GM19468 (cell line): ENCODE data around the gene CR1L.
A peak's percentile ranks its signal among the peaks of the same experiment; 100 is the strongest.
"Not testable (repeated sequence)": the region's sequence is repeated elsewhere in the genome, so short reads cannot be mapped to it uniquely, and the experiment has no call there.

ENCODE experiments used
- ATAC-seq: cut with Tn5 transposase; IDR thresholded peaks from one replicate; pipeline ENCODE4 v1.9.1; 2021; ENCODE audit warnings: mild to moderate bottlenecking, moderate library complexity, moderate number of reproducible peaks; ENCODE audit not compliant: unreplicated experiment; ENCODE audit errors: extremely low read depth

Gene CR1L

DNA sequence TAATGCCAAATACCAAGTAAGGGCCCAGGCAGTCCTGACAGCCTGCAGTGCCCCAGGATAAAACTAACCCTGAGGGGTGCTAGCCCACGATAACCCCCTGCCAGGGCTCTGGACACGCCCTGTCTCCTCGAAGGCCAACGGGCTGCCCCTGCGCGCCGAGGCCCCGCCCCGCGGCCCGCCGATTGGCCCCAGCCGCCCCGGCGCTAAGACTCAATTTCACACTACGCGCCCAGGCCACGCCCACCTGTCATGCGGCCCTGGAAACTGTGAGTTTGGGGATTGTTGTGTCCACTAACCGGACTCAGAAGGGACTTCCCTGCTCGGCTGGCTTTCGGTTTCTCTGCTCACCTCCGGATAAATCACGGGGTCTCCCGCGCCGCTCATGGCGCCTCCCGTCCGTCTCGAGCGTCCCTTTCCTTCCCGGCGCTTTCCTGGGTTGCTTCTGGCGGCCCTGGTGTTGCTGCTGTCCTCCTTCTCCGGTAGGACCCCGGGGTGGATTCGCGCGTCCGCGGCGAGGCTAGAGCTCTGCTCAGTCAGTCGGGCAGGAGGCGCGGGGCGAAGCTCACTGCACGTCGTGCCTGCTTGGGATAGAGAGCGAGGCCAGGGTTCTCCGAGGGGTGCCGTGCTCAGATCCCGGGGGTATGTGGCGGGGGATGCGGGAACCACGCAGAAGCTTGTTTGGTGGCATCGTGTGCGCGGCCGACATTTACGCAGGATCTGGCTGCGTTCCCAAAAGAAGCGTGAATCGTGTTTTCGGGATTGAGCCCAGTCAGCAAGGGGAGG lies at the start of gene CR1L:
CR1L (plus strand) TSS at position 282 of the 783 bp plus-strand sequence; CDS start at position 383, 101 bp downstream.
- ATAC-seq = peak; percentile 86

DNA sequence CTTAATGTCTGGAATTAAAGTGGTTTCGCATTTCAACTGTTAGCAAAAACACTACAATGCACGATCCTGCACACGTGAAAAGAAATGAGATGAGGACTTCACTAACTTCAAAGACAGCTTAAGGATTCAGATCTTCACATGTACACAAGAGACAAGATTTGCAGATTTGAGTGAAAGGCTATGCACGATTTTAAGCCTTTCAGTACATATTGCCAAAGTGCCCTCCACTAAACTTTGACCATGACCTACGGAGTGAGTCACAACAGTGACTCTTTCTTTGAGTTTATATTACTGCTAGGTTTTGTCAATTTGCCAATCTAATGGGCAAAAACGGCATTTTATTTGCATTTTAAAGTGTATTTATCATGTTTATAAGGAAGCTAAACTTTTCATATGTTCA lies 41.2 kb upstream of the CR1L start:
- ATAC-seq = no peak

DNA sequence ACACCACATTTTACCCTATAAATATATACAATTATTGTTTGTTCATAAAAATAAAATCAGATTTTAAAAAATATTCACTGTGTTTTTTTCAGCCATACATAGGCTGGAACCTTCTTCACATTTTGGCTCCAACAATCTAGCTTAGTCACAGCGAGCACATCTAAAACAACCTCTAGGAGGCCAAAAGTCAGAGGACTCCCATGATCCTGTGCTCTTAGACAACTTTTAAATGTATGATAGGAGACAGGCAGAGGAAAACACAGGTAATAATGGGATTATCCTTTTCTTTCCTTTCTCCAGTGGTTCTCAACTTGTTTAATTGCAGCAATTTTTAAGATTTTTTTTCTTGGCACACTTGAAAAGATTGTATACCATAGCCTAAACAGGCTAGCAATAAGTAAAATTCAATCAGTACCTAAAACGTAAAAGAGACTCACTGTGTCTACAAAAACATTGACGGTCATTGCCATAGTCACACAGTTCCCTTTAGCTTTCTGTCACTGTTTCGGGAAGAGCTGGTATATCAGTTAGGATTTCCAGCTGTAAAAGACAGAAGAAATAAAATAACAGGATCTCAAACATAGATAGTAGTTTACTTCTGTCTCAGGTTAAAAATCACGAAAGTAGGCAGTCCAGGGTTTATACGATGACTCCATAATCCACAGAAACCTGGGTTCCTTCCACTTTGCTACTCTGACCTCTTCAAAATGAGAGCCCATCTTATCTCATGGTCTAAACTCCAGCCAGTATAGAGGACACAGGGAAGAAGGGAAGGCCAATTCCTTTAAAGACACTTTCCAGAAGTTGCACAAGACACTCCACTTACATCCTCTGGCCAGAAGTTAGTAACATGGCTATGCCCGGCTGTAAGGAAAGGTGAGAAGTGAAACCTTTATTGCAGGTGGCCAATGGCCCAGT lies 39.2 kb upstream of the CR1L start:
- ATAC-seq = no peak

DNA sequence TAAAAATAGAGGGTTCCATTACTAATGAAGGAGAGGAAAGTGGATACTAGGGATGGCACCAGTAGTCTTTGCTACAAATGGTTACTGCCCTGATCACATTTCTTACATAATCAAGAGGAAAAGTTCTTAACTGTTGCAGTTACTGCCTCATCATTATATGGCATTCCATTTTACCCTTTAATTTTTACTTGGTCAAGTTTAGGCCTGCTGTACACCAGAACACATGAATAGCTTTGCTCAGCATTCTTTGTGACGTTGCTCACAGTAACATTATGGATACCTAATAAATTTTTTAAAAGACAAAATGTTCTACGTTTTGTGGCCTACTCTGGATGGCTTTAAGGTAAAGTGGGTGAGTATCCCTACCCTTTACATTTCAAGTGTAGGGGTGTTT lies 38.6 kb upstream of the CR1L start:
- ATAC-seq = no peak

DNA sequence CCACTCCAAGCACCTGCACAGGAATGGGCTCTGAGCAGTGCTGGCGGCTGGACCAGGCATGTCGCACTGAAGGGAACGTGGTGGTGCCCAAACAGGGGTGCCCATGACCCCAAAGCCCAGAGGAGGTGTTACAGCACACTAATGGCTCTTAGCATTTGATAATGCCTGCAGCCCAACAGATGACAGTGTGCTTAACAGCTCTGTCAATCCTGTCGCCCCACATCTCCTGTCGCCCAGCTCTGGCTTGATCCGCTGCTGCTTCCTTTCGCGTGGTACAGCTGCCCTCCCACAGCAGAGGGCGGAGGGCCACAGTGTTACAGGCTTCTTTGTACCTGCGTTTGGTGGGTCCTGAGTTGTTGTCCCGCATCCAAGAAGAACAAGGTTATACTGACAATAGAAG lies 32.2 kb upstream of the CR1L start:
- ATAC-seq = no peak

DNA sequence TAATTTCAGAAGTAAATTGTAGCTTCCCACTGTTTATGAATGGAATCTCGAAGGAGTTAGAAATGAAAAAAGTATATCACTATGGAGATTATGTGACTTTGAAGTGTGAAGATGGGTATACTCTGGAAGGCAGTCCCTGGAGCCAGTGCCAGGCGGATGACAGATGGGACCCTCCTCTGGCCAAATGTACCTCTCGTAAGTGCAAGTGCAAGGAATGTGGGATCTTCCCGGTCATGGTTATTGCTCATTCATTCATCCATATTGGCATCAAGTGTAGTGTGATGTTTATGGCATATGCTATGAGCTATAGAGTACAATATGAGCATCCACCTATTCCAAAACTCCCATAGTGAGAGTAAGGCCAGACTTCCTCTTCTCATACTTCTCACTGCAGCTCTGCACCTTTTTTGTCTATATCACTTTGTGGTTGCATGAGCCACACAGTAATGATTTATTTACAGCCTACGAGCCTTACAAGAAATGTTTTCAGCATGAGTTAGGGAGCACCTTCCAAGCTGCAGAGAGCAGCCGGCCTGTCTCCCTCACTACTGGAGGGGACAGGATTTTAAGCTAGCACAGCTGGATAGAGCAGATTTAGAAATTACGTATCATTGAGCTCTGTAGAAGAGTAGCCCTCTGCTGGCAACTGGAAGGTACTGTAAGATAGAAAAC lies 24.9 kb upstream of the CR1L start:
- ATAC-seq = no peak

DNA sequence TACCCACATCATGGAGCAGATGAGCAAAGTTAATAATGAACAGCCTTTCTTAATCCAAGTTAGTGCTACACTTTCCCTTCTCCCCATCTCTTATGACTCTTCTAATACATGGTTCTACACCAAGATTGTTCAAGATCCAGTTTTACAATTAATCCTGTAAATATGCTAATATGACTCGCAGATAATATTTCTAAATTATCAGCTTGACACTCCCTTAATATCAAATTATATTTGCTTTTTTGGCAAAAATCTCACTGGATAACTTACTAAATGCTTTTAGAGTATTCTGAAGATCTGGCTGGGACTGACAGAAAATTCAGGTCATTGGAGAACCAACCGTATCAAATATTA lies 24.4 kb upstream of the CR1L start:
- ATAC-seq = no peak

DNA sequence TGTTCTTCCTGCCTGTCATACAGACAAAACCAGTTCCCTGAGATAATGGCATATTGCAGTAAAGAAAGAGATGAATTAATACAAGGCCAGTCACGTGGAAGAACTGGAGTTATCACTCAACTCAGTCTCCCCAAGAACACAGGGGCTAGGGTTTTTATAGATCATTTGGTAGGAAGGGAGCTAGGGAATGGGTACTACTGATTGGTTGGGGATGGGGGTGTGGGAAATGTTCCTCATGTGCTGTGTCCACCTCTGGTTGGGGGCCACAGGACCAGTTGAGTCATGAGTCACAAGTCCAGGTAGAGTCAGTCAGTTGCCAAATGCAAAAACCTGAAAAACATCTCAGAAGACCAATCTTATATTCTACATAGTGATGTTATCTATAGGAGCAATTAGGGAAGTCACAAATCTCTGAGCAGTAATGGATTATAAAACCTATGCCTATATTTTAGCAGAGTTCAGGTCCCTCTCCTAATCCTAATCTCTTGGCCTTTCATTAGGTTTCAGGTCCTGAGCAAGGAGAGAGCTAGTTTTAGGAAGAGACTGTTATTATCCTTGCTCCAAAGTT lies 19.3 kb upstream of the CR1L start:
- not testable (repeated sequence) for ATAC-seq

DNA sequence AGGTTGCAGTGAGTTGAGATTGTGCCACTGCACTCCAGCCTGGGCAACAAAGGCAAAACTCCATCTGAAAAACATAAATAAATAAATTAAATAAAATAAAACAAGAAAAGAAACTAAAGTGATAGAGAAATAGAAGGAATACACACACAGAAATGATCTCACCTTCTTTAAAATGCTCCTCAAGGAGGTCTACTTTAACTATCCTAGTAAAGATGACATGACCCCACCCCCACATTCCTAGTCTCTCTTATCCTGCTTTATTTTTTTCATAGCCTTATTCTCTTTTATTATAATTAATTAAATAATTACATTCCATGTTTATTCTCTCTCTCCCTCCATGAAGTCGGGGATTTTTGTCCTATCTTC lies 18.0 kb upstream of the CR1L start:
- ATAC-seq = no peak

DNA sequence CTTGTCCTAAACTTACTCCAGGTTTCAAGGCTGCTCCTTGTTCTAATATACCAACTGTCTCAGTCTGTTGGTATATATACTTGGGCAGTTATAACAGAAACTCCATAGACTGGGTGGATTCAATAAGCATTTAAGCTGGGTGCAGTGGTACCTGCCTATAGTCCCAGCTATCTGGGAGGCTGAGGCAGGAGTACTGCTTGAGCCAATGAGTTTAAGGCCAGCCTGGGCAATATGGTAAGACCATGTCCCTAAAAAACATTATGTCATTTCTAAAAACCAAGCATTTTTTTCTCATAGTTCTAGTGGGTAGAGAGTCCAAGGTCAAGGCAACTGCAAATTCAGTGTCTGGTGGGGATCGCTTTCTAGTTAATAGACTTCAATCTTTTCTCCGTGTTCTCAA lies 17.4 kb upstream of the CR1L start:
- no peak for ATAC-seq

DNA sequence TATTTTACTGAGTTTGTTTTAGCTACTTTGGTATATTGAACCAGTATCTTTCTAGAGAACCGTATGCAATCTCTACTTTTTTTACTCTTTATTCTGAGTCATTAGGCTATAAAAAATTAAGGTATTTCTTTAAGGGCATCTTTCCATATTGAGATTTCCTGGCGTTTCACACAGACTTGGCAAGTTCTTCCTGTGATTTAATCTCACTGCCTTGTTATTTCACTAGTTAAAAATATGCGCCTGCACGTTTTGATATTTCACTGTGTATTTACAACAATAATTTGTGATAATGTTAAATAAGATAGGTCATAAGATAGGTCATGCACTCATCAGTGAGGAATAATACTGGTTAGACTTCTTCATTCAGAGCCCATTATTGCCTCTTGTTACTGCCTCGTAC lies 16.2 kb upstream of the CR1L start:
- no peak for ATAC-seq

DNA sequence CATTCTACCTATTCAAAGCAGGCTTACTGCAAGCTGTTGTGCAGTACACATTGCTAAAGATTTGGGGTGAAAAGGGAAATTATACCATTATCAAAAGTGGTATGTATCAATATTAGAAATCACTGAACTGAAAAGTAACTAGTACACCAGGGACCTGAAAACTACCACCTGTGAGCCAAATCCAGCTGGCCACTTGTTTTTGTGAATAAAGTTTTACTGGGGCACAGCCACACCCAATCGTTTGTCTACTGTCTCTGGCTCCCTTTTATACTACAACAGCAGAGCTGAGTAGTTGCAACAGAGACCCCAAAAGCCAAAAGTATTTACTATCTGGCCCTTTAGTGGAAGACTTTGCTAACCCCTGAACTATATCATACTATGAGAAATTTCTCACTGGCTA lies 13.8 kb upstream of the CR1L start:
- no peak for ATAC-seq

DNA sequence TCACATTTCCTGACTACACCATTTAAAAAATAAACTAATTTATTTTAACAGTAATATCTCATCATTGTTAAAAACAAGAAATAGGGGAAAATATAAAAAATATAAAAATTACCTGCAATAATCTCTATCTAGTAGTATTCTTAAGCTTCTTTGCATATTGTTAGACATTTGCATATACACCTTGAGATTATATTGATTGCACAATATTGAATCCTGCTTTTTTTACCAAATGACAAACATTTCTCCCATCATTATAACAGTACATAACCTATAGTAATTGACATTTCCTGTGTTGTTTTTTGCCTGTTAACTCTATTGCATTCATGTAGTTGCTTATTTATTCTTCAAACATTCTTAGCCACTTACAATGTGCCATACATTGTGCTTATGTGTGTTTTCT lies 11.7 kb upstream of the CR1L start:
- ATAC-seq = no peak

DNA sequence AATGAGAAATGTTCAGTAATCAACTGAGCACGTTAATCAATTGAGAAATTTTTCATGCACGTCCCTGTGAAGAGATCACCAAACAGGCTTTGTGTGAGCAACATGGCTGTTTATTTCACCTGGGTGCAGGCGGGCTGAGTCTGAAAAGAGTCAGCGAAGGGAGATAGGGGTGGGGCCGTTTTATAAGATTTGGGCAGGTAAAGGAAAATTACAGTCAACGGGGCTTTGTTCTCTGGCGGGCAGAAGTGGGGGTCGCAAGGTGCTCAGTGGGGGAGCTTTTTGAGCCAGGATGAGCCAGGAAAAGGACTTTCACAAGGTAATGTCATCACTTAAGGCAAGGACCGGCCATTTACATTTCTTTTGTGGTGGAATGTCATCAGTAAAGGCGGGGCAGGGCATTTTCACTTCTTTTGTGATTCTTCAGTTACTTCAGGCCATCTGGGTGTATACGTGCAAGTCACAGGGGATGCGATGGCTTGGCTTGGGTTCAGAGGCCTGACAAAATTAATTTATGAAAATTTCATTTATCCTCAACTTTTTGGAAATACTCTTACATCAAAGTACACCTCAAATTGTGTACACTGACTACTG lies 11.1 kb upstream of the CR1L start:
- not testable (repeated sequence) for ATAC-seq

DNA sequence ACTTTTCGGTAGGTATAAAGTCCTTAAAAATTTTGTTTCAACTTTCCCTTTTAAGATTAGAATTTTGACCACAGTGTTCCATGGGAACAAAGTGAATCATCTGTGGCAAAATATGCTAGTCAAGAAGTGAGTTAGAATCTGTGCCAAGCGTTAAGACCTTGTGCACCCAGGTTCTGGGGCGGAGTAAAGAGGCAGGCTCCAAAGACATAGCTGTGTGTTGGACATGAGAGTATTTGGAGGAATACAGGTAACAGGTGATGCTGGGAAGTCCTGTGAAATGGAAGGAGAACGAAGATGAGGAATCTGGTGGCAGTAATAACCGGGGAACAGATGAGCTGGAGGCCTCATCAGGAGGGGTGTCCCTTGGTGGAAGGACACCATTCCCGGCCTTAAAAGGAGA lies 10.6 kb upstream of the CR1L start:
- not testable (repeated sequence) for ATAC-seq

DNA sequence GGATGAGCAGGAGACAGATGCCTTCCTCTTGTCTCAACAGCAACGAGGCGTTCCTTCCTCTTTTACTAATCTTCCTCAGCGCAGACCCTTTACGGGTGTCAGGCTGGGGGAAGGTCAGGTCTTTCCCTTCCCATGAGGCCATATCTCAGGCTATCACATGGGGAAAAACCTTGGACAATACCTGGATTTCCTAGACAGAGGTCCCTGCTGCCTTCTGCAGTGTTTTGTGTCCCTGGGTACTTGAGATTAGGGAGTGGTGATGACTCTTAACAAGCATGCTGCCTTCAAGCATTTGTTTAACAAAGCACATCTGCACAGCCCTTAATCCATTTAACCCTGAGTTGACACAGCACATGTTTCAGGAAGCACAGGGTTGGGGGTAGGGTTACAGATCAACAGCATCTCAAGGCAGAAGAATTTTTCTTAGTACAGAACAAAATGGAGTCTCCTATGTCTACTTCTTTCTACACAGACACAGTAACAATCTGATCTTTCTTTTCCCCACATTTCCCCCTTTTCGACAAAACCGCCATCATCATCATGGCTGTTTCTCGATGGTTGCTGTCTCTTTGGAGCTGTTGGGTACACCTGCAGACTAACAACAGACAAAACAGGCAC lies 9.3 kb upstream of the CR1L start:
- ATAC-seq = not testable (repeated sequence)

DNA sequence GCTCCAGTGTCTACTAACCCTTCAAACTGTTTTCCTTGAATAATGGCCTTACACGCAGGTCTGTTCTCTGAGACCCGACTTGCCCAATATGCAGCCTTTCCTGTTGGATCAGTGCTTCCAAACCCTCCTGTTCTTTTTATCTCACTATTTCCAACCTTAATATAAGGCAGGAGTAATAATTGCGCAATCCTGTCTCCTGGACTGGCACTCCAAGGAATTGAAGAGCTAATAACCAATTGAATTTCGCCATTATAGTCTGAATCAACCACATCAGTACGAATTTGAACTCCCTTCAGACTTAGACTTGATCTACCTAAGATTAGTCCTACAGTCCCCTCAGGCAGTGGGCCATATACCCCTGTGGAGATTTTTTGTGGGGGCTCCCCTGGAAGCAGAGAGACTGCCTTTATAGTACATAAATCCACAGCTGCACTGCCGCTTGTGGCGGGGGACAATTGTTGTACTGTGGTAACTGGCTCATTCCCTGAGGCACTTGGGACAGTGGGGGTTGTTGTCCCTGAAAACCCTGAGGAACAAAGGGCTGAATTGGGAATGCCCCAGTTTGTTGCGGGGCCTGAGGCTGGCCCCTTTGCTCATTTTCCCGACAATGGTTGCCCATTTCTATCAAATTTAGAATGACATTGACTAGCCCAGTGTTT lies 6.3 kb upstream of the CR1L start:
- not testable (repeated sequence) for ATAC-seq

DNA sequence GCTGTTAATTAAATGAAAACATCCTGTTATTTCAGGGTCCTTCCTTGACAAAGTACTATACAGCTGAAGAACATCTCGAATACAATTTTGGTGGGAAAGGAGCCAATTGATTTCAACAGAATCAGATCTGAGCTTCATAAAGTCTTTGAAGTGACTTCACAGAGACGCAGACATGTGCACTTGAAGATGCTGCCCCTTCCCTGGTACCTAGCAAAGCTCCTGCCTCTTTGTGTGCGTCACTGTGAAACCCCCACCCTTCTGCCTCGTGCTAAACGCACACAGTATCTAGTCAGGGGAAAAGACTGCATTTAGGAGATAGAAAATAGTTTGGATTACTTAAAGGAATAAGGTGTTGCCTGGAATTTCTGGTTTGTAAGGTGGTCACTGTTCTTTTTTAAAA lies 5.6 kb upstream of the CR1L start:
- not testable (repeated sequence) for ATAC-seq

DNA sequence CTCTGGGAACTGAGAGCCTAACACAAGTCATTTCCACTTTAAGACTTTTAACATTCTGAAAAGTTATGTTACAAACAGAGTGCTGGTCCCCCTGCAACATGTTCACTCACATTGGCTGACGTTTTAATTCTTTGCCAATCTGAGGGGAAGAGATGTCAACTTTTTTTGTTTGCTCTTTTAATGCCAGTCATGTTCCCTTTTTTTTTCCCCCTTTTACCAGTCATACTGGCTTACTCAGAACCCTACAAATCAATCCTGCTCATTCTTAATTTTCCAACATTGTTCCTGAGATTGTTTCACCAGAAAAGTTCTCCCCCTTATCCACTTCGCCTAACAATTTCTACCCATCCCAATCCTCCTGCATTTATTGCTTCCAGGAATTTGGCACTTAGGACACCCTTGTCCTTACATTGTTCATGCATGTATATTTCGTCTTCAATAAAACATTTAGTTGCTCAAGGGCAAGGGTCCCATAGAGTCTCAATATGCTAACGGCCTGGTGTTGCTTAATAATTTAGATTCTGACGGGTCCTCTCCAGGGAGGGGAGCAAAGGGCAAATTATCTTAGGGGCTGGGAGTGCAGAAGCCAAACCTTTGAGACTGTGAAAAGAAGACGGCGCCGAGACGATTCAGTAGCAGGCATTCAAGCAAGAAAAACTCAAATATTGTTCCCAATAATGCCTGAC lies 624 bp upstream of the CR1L start:
- ATAC-seq = no peak
